ENCODE measurements around the gene KLHL6. TPM values are rescaled to one million over a fixed set of nuclear protein-coding genes. Genes with fewer than 3 reads are reported as not detected.
A peak's percentile ranks its signal among the peaks of the same experiment; 100 is the strongest.

The KLHL6 gene
- total RNA-seq, 1 donor from 2014 or later: 0.11 TPM

DNA sequence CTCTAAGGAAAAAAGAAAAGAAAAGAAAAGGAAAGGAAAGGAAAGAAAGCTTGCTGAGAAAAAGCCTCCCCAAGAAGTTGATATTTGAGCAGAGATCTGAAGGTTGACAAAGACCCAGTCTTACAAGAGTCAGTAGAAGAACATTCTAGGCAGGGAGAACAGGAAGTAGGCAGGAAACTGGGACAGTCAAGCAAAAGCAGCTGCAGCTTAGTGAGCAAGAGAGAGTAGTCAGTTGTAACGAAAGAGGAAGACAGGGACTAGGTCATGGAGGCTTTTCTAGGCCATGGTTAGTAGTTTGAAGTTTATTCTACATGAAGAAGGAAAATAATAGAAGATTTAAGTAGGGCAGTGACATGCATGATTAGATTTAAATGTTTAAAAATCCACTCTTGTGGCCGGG is 31.8 kb upstream of the KLHL6 start:
- H3K4me3 ChIP-seq (ENCODE audit: insufficient read depth, low read depth, low read length): no peak overlapping the region
- H3K79me2 ChIP-seq (ENCODE audit: insufficient read depth, low read length): no peaks in the 10 kb centered on the region
- H3K9me3 ChIP-seq (ENCODE audit: insufficient read depth, low read depth, low read length): no peaks in the 10 kb centered on the region
- TF ChIP-seq, protein P1, sequence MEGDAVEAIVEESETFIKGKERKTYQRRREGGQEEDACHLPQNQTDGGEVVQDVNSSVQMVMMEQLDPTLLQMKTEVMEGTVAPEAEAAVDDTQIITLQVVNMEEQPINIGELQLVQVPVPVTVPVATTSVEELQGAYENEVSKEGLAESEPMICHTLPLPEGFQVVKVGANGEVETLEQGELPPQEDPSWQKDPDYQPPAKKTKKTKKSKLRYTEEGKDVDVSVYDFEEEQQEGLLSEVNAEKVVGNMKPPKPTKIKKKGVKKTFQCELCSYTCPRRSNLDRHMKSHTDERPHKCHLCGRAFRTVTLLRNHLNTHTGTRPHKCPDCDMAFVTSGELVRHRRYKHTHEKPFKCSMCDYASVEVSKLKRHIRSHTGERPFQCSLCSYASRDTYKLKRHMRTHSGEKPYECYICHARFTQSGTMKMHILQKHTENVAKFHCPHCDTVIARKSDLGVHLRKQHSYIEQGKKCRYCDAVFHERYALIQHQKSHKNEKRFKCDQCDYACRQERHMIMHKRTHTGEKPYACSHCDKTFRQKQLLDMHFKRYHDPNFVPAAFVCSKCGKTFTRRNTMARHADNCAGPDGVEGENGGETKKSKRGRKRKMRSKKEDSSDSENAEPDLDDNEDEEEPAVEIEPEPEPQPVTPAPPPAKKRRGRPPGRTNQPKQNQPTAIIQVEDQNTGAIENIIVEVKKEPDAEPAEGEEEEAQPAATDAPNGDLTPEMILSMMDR (IDR thresholded peaks at IDR 0.05; ENCODE audit: insufficient read depth, low read depth, low read length): no peak
- TF ChIP-seq EZH2 (IDR thresholded peaks at IDR 0.05; ENCODE audit: insufficient read depth, low read length): no peak
- peaks cover 3% of the 10 kb centered on the region for H3K27me3 ChIP-seq (ENCODE audit: insufficient read depth, low read length)
- H3K4me1 ChIP-seq (ENCODE audit: insufficient read depth, low read length): no peaks in the 10 kb centered on the region
- Mint-ChIP-seq H3K27ac (ENCODE audit: unreplicated experiment) (no peak overlapping the region), H3K27me3 (ENCODE audit: low read depth, unreplicated experiment) (peaks cover 4% of the 10 kb centered on the region), H3K36me3 (ENCODE audit: low read depth, unreplicated experiment) (peaks cover 2% of the 10 kb centered on the region), H3K4me3 (ENCODE audit: unreplicated experiment) (no peak overlapping the region), H3K9me3 (ENCODE audit: unreplicated experiment) (no peaks in the 10 kb centered on the region), H3K4me1 (ENCODE audit: low read depth, unreplicated experiment) (peaks cover 12% of the 10 kb centered on the region)
- FAIRE-seq (no peak), DNase-seq (ENCODE audit: low read depth) (no peak)
- no peaks in the 10 kb centered on the region for H4K20me1 ChIP-seq (ENCODE audit: insufficient read depth, low read length)
- no peak overlapping the region for H3K27ac ChIP-seq (ENCODE audit: low read depth, low read length)
- peak overlapping the region; percentile 33 for H2AFZ ChIP-seq (ENCODE audit: low read depth, low read length)
- no peak overlapping the region for H3K4me2 ChIP-seq (ENCODE audit: low read length)
- H3K36me3 ChIP-seq (ENCODE audit: insufficient read depth, low read length): no peaks in the 10 kb centered on the region
- H3K9ac ChIP-seq (ENCODE audit: low read length): no peak overlapping the region

DNA sequence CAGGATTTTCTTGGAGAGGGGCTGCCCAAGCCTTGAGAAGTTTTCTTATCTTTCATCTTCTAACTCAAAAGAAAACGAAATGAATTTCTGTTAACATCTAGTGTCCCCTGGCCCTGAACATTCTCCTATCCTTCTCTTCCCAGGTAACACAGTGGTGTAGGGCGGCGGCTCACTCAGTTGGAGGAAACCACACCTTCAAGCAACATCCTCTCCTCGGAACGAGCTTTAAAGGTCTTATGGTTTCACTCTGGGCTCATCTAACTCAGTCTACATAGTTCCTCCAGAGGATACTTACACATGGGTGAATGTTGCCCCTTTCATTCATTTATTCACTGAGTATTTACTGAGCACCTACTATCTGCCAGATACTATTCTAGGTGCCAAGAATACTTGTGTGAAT is 31.0 kb upstream of the KLHL6 start:
- H3K4me3 Mint-ChIP-seq (ENCODE audit: unreplicated experiment): no peak overlapping the region
- Histone ChIP-seq H3K4me1 (ENCODE audit: insufficient read depth, low read length) (no peaks in the 10 kb centered on the region), H3K4me2 (ENCODE audit: low read length) (no peak overlapping the region), H3K27ac (ENCODE audit: low read depth, low read length) (no peak overlapping the region), H3K9ac (ENCODE audit: low read length) (no peak overlapping the region), H3K9me3 (ENCODE audit: insufficient read depth, low read depth, low read length) (no peaks in the 10 kb centered on the region), H3K79me2 (ENCODE audit: insufficient read depth, low read length) (no peaks in the 10 kb centered on the region), H3K36me3 (ENCODE audit: insufficient read depth, low read length) (no peaks in the 10 kb centered on the region), H4K20me1 (ENCODE audit: insufficient read depth, low read length) (no peaks in the 10 kb centered on the region), H3K4me3 (ENCODE audit: insufficient read depth, low read depth, low read length) (no peak overlapping the region), H2AFZ (ENCODE audit: low read depth, low read length) (no peak overlapping the region), H3K27me3 (ENCODE audit: insufficient read depth, low read length) (peaks cover 3% of the 10 kb centered on the region)
- H3K27me3 Mint-ChIP-seq (ENCODE audit: low read depth, unreplicated experiment): peaks cover 4% of the 10 kb centered on the region
- no peak for DNase-seq (ENCODE audit: low read depth)
- no peak for FAIRE-seq
- TF ChIP-seq, protein P1 (IDR thresholded peaks at IDR 0.05; ENCODE audit: insufficient read depth, low read depth, low read length): no peak
- no peak for TF ChIP-seq EZH2 (IDR thresholded peaks at IDR 0.05; ENCODE audit: insufficient read depth, low read length)
- peaks cover 12% of the 10 kb centered on the region for H3K4me1 Mint-ChIP-seq (ENCODE audit: low read depth, unreplicated experiment)
- H3K27ac Mint-ChIP-seq (ENCODE audit: unreplicated experiment): no peak overlapping the region
- peaks cover 2% of the 10 kb centered on the region for H3K9me3 Mint-ChIP-seq (ENCODE audit: unreplicated experiment)
- peaks cover 2% of the 10 kb centered on the region for H3K36me3 Mint-ChIP-seq (ENCODE audit: low read depth, unreplicated experiment)

DNA sequence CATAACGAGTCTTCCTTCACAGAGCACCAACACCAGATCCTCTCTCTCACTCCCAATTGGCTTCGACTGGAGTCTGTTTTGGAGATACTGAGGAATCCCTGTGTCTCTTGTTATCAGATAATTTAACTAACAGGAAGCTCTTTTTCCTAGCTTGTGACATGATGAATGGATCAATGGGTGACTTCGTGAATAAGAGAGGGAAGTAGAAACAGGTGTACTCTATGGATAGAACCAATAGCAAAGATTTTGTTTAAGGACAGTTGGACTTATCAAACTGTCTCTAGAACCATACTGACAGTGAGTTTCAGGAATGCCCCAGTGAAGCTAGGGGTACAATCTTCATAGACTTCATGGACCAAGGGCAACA is 29.4 kb upstream of the KLHL6 start:
- Histone ChIP-seq H4K20me1 (ENCODE audit: insufficient read depth, low read length) (no peaks in the 10 kb centered on the region), H3K36me3 (ENCODE audit: insufficient read depth, low read length) (no peaks in the 10 kb centered on the region), H3K79me2 (ENCODE audit: insufficient read depth, low read length) (no peaks in the 10 kb centered on the region), H3K27ac (ENCODE audit: low read depth, low read length) (no peak overlapping the region), H2AFZ (ENCODE audit: low read depth, low read length) (no peak overlapping the region), H3K27me3 (ENCODE audit: insufficient read depth, low read length) (peaks cover 8% of the 10 kb centered on the region), H3K4me1 (ENCODE audit: insufficient read depth, low read length) (no peaks in the 10 kb centered on the region), H3K4me3 (ENCODE audit: insufficient read depth, low read depth, low read length) (no peak overlapping the region), H3K4me2 (ENCODE audit: low read length) (no peak overlapping the region), H3K9ac (ENCODE audit: low read length) (no peak overlapping the region), H3K9me3 (ENCODE audit: insufficient read depth, low read depth, low read length) (no peaks in the 10 kb centered on the region)
- FAIRE-seq (peak; percentile 45), DNase-seq (ENCODE audit: low read depth) (no peak)
- peaks cover 5% of the 10 kb centered on the region for H3K9me3 Mint-ChIP-seq (ENCODE audit: unreplicated experiment)
- no peak overlapping the region for H3K4me3 Mint-ChIP-seq (ENCODE audit: unreplicated experiment)
- peaks cover 8% of the 10 kb centered on the region for H3K27me3 Mint-ChIP-seq (ENCODE audit: low read depth, unreplicated experiment)
- peaks cover 2% of the 10 kb centered on the region for H3K36me3 Mint-ChIP-seq (ENCODE audit: low read depth, unreplicated experiment)
- TF ChIP-seq, protein P1 (IDR thresholded peaks at IDR 0.05; ENCODE audit: insufficient read depth, low read depth, low read length): no peak
- TF ChIP-seq EZH2 (IDR thresholded peaks at IDR 0.05; ENCODE audit: insufficient read depth, low read length): no peak
- H3K27ac Mint-ChIP-seq (ENCODE audit: unreplicated experiment): no peak overlapping the region
- peaks cover 12% of the 10 kb centered on the region for H3K4me1 Mint-ChIP-seq (ENCODE audit: low read depth, unreplicated experiment)

All from astrocyte (in vitro differentiated cells and primary cell).